NCI-H2171 treated with DMSO at 0.1 percent for 48 hours (cell line): ENCODE measurements around the gene BLACAT1.

ENCODE experiments used
- DNase-seq: peaks from one replicate; lab custom pipeline; 2025; lab: John Stamatoyannopoulos, UW

The BLACAT1 gene

DNA sequence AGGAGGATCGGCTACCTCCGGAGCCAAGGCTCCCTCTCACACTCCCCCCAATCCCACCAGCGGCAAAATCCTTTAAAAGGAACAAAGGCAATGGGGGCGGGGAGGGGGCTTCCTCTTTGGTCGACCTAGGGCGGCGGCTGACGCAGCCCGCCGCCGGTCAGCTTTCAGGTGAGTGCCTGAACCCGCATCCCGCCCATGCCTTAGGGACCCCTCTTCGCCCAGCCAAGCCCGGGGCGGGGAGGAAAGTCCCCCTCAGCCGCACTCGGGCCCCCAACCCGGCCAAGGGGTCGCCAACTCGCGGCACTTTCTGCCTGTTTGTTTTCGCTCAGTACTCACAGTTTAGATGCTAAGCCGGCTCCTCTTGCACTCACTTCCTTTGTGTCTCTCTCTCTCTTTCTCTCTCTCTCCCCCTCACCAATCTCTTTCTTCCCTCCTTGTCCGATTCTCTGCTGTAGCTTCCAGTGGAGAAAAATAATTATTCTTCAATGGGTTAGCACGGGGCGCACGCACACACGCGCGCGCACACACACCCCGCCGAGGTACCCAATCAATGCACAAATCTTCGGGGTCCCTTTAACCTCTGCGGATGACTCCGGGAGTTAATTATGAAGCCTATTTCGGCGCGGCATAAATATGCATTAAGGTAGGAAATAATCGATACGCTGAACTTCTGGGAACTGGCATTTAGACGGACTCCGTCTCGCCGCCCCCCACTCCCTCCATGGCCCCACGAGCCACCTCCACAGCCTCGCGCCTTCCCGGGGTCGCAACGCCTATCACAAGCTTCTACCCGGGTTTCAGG lies at the start of gene BLACAT1:
BLACAT1 (minus strand) TSS at position 465 of the 802 bp plus-strand sequence.
- DNase-seq, result no peak

DNA sequence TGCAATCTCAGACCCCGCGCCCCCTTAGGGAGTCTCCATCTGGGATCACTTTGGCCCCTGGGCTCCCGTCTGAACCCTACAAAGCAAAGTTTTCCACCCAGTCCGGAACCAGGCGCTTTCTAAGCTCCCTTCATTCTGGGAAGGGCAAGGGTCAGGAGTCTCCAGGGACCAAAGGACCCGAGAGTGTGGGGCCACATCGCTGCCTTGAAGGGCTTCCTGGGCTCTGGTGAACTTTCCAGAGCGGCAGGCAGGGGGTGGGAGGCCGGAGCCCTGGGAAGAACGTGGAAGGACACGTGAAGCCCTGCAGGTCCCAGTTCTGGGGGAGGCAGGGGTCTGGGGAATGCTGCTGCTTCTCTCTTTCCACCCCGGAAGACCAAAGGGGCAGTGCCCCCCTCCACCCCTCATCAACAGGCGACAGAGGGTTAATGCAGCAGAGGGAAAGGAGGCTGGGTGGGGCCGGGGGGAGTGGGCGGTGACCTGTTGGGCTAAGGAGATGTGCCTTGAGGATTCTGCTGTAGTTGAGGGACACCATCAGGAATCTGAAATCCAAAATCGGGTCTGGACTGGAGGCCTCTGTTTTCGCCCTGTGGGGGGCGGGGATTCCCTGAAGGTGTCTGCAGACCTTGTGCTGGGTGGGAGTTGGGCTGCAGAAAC lies 49.4 kb upstream of the BLACAT1 start:
- no peak for DNase-seq

GRCh38 chr1:205504311-205505075 lies 48.6 kb upstream of the BLACAT1 start, which contains the start of gene CDK18:
Gene CDK18, plus strand, starts transcription at chr1:205504669. Its CDS starts 18,499 bp downstream, at chr1:205523168.
- DNase-seq, result peak; percentile 65

GRCh38 chr1:205502992-205503391 lies 47.1 kb upstream of the BLACAT1 start:
- DNase-seq, result no peak

DNA sequence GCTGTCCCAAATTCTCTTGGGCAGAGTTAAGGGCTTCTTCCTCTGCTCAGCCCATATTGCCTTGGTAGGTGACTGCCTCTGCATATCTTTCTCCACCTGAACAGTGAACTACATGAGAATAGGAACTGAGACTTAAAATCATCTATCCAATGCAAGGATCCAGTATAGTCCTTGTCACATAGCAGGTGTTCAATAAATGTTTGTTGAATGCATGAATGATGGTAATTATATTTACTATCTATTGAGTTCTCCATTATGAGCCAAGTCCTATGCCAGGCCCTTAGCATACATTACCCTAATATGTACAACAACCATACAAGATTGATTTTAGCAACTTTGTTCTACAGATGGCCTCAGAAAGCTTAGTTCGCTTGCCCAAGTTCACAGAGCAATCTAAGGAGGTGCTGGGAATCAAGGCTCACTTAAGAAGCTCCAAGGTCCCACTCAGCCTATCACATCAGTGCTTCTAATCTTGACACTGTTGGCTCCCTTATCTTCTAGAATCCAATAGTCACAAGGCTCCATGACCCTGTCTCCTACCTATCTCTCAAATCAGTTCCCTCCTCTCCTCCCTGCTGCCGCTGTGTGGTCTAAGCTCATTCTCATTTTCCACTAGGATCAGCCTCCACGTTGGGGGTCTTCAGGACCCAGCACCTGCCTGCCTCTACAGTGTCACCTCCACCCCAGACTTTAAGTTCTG lies 46.4 kb upstream of the BLACAT1 start:
- no peak for DNase-seq

GRCh38 chr1:205500240-205501233 lies 44.7 kb upstream of the BLACAT1 start:
- no peak for DNase-seq

GRCh38 chr1:205499789-205500188 lies 43.9 kb upstream of the BLACAT1 start:
- no peak for DNase-seq

DNA sequence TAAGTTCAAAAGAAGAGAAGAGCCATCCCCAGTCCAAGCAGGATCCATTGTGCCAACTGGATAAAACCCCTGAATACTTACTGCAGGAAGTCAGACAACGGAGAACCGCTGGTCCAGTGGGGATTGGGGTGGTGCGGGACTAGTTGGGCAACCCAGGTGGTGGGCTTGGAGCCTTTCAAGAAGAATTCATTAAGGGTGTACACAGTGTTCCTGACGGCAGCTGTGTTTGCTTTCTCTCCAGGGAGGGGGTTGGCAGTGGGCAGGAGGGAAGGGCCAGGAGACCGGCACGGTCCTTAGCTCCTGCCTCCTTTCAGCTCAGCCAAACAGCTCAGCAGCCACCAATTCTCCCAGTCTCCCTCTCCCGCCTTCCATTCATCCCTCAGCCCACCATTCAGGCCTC lies 41.5 kb upstream of the BLACAT1 start:
- peak; percentile 31 for DNase-seq

DNA sequence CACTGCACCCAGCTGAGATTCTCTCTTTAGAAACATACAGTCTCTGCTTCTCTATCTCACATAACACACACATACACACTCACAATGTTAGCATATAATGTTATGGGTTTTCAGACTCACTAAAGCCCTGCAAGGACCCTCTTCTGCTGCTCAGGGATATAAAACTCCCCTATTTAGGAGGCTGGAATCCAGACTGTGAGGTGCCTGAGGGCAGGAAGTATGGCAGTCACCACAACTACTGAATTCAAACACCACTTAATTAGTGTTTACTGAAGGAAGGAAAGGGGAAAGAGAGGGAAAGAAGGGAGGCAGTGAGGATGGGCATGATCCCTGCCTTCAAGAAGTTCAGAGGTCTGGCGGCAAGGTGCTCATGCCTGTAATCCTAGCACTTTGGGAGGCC lies 40.8 kb upstream of the BLACAT1 start:
- no peak for DNase-seq

DNA sequence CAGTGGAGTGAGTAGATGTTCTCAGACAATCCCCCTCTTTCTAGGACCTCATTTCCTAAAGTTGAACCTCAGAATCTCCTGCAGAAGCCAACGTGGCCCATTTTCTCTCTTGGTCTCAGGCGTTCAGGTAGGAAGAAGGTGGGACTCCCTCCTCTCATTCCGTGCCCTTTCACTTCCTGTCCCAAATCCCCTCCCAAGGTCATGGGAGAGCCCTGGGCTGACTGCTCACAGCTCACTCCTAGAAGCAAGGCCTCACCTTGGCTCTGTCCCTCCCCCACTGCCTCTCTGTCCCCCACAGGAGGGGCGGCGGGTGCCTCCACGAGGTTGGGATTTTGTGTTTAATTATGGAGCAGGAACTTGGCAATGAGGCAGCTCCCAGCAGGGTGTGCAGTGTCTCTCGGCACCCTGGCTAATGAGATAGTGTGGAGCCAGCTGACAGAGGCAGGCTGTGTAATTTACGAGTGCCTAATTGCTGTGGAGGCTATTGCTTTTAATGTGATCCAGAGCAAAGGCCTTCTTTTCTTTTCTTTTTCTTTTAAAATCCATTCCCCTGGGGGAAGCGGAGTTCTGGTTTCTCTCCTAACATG lies 39.5 kb upstream of the BLACAT1 start:
- DNase-seq, result peak; percentile 89

- DNase-seq, result no peak
These were observed 38.3 kb upstream of the BLACAT1 start for GRCh38 chr1:205494115-205494514.

DNA sequence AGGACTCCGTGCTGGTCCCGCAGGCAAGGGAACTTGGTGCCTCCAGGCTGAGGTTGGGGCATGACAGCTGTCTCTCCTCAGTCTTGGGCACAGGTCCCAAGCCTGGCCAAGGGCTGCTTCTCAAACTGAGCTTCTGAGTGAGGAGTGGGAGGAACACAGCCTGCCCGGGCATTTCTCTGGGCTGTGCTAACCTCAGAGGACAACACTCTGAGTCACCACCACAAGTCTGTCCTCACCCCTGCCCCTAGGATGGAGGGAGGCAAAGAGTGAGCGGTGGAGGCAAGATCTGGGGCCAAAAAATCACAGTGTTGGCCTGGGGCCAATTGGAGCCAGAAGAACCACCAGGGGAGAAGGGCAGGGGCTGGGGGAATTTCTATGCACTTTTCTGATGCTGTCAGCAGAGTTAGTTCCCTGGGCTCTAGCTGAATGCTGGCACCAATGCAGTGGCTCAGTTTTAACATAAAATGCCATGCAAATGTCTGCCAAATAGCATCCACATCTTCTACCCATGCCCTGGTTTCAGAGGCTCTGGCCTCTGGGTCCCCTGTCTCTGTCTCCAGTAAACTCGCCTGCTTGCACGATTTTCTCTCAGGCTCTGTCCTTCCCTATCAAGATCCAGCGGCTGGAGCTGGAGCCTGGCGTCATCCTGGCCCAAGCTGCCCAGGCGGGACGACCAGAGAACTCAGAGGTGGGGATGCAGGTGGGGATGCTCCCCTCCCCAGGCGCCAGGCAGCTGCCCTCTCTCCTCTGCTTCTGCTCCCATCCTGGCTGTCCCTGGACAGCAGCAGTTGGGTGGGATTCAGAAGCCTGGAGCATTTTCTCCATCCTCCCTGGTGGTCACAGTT lies 37.6 kb upstream of the BLACAT1 start:
- peak; percentile 32 for DNase-seq

DNA sequence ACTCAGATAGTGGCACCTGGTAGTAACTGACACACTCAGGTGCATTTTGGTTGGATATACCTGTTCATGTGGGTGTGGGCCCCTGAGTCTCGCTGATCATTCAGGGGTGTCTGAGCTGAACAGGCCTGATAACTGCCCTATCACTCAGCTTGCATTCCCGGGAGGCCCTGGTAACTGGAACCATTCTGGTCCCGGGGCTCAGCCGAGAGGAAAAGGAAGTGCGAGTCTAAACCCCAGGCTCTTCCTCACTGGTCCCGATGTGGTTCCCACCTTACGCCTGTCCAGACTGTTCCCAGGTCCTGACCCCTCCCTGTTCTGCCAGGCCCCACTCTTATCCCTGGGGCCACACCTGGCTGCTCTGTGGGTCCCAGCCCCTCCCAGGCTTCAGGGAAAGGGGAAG lies 36.9 kb upstream of the BLACAT1 start:
- peak; percentile 61 for DNase-seq

- peak; percentile 100 for DNase-seq
These were observed 36.4 kb upstream of the BLACAT1 start for GRCh38 chr1:205492201-205492667.

DNA sequence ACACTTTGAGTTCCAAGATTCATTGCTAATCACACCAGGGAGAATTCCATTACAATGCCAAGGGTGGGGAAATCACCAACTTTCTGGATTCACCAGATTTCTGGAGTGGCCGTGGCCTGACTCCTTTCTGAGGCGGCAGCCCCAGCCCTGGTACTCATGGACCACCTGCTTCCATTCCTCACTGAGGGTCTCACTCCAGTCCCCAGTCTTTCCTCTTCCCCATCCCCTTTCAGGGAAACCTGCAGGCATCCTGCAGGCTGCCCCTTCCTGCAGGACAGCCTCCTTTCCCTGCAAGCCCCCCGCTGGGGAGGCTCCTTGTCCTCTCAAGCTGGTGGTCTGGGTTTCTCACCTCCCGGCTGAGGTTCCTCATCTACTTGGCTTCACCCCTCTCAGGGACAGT lies 35.9 kb upstream of the BLACAT1 start:
- no peak for DNase-seq

GRCh38 chr1:205488074-205488723 lies 32.4 kb upstream of the BLACAT1 start:
- DNase-seq, result peak; percentile 51

GRCh38 chr1:205486258-205486657 lies 30.4 kb upstream of the BLACAT1 start:
- DNase-seq, result no peak
